ENCODE results near the gene CACNG4. TPM values are rescaled to one million over a fixed set of nuclear protein-coding genes. Genes with fewer than 3 reads are reported as not detected.

Gene CACNG4
- total RNA-seq, 1 donor from 2014 or later, result 5.8 TPM

GRCh38 chr17:67021196-67021595, 56.7 kb downstream of the CACNG4 start:
- H3K4me3 ChIP-seq (ENCODE audit: insufficient read depth, low read depth, low read length), result no peak overlapping the region
- H3K9me3 Mint-ChIP-seq (ENCODE audit: unreplicated experiment), result no peaks in the 10 kb centered on the region
- peaks cover 1% of the 10 kb centered on the region for H3K4me1 Mint-ChIP-seq (ENCODE audit: low read depth, unreplicated experiment)
- H4K20me1 ChIP-seq (ENCODE audit: insufficient read depth, low read length), result no peaks in the 10 kb centered on the region
- H3K36me3 Mint-ChIP-seq (ENCODE audit: low read depth, unreplicated experiment), result no peaks in the 10 kb centered on the region
- DNase-seq (ENCODE audit: low read depth) (no peak), FAIRE-seq (no peak)
- H3K4me2 ChIP-seq (ENCODE audit: low read length), result no peak overlapping the region
- H3K9ac ChIP-seq (ENCODE audit: low read length), result no peak overlapping the region
- no peaks in the 10 kb centered on the region for H3K9me3 ChIP-seq (ENCODE audit: insufficient read depth, low read depth, low read length)
- H3K36me3 ChIP-seq (ENCODE audit: insufficient read depth, low read length), result no peaks in the 10 kb centered on the region
- no peak overlapping the region for H2AFZ ChIP-seq (ENCODE audit: low read depth, low read length)
- TF ChIP-seq EZH2 (IDR thresholded peaks at IDR 0.05; ENCODE audit: insufficient read depth, low read length) (no peak), CTCF (IDR thresholded peaks at IDR 0.05; ENCODE audit: insufficient read depth, low read depth, low read length) (no peak)
- H3K27me3 Mint-ChIP-seq (ENCODE audit: low read depth, unreplicated experiment), result peaks cover 41% of the 10 kb centered on the region
- no peak overlapping the region for H3K4me3 Mint-ChIP-seq (ENCODE audit: unreplicated experiment)
- H3K27ac ChIP-seq (ENCODE audit: low read depth, low read length), result no peak overlapping the region
- H3K27ac Mint-ChIP-seq (ENCODE audit: unreplicated experiment), result no peak overlapping the region
- peaks cover 2% of the 10 kb centered on the region for H3K27me3 ChIP-seq (ENCODE audit: insufficient read depth, low read length)
- H3K79me2 ChIP-seq (ENCODE audit: insufficient read depth, low read length), result no peaks in the 10 kb centered on the region
- H3K4me1 ChIP-seq (ENCODE audit: insufficient read depth, low read length), result no peaks in the 10 kb centered on the region

- Mint-ChIP-seq H3K9me3 (ENCODE audit: unreplicated experiment) (no peaks in the 10 kb centered on the region), H3K27ac (ENCODE audit: unreplicated experiment) (no peak overlapping the region), H3K4me1 (ENCODE audit: low read depth, unreplicated experiment) (peaks cover 1% of the 10 kb centered on the region), H3K27me3 (ENCODE audit: low read depth, unreplicated experiment) (peaks cover 39% of the 10 kb centered on the region), H3K4me3 (ENCODE audit: unreplicated experiment) (no peak overlapping the region), H3K36me3 (ENCODE audit: low read depth, unreplicated experiment) (no peaks in the 10 kb centered on the region)
- H3K27ac ChIP-seq (ENCODE audit: low read depth, low read length), result no peak overlapping the region
- no peak overlapping the region for H2AFZ ChIP-seq (ENCODE audit: low read depth, low read length)
- H3K4me1 ChIP-seq (ENCODE audit: insufficient read depth, low read length), result no peaks in the 10 kb centered on the region
- H4K20me1 ChIP-seq (ENCODE audit: insufficient read depth, low read length), result no peaks in the 10 kb centered on the region
- DNase-seq (ENCODE audit: low read depth) (no peak), FAIRE-seq (no peak)
- no peak overlapping the region for H3K4me2 ChIP-seq (ENCODE audit: low read length)
- H3K9ac ChIP-seq (ENCODE audit: low read length), result no peak overlapping the region
- no peaks in the 10 kb centered on the region for H3K36me3 ChIP-seq (ENCODE audit: insufficient read depth, low read length)
- peaks cover 2% of the 10 kb centered on the region for H3K27me3 ChIP-seq (ENCODE audit: insufficient read depth, low read length)
- no peak for TF ChIP-seq EZH2 (IDR thresholded peaks at IDR 0.05; ENCODE audit: insufficient read depth, low read length)
- TF ChIP-seq CTCF (IDR thresholded peaks at IDR 0.05; ENCODE audit: insufficient read depth, low read depth, low read length), result no peak
- no peaks in the 10 kb centered on the region for H3K9me3 ChIP-seq (ENCODE audit: insufficient read depth, low read depth, low read length)
- H3K79me2 ChIP-seq (ENCODE audit: insufficient read depth, low read length), result no peaks in the 10 kb centered on the region
- no peak overlapping the region for H3K4me3 ChIP-seq (ENCODE audit: insufficient read depth, low read depth, low read length)
These were observed 57.4 kb downstream of the CACNG4 start for GRCh38 chr17:67021743-67022450.

GRCh38 chr17:67022451-67022810, 57.9 kb downstream of the CACNG4 start:
- FAIRE-seq (no peak), DNase-seq (ENCODE audit: low read depth) (no peak)
- Mint-ChIP-seq H3K4me1 (ENCODE audit: low read depth, unreplicated experiment) (peaks cover 1% of the 10 kb centered on the region), H3K4me3 (ENCODE audit: unreplicated experiment) (no peak overlapping the region), H3K36me3 (ENCODE audit: low read depth, unreplicated experiment) (no peaks in the 10 kb centered on the region), H3K27ac (ENCODE audit: unreplicated experiment) (no peak overlapping the region), H3K9me3 (ENCODE audit: unreplicated experiment) (no peaks in the 10 kb centered on the region), H3K27me3 (ENCODE audit: low read depth, unreplicated experiment) (peaks cover 39% of the 10 kb centered on the region)
- Histone ChIP-seq H4K20me1 (ENCODE audit: insufficient read depth, low read length) (no peaks in the 10 kb centered on the region), H2AFZ (ENCODE audit: low read depth, low read length) (no peak overlapping the region), H3K4me3 (ENCODE audit: insufficient read depth, low read depth, low read length) (no peak overlapping the region), H3K36me3 (ENCODE audit: insufficient read depth, low read length) (no peaks in the 10 kb centered on the region), H3K9me3 (ENCODE audit: insufficient read depth, low read depth, low read length) (no peaks in the 10 kb centered on the region), H3K79me2 (ENCODE audit: insufficient read depth, low read length) (no peaks in the 10 kb centered on the region), H3K27ac (ENCODE audit: low read depth, low read length) (no peak overlapping the region), H3K9ac (ENCODE audit: low read length) (no peak overlapping the region), H3K4me1 (ENCODE audit: insufficient read depth, low read length) (no peaks in the 10 kb centered on the region), H3K27me3 (ENCODE audit: insufficient read depth, low read length) (peaks cover 2% of the 10 kb centered on the region), H3K4me2 (ENCODE audit: low read length) (no peak overlapping the region)
- TF ChIP-seq EZH2 (IDR thresholded peaks at IDR 0.05; ENCODE audit: insufficient read depth, low read length) (no peak), CTCF (IDR thresholded peaks at IDR 0.05; ENCODE audit: insufficient read depth, low read depth, low read length) (no peak)
